ENCODE data around the gene PSPH.

GRCh38 chr7:56028942-56029630 is 22.2 kb downstream of the PSPH start:
- TF ChIP-seq CTCF (IDR thresholded peaks at IDR 0.05; ENCODE audit: low read depth, low read length, missing input control) (no peak), RAD21 (IDR thresholded peaks at IDR 0.05) (no peak), GABPA (IDR thresholded peaks at IDR 0.05 in 1 of 2, conservative IDR thresholded peaks at IDR 0.05 in 1 of 2) (no peak), JUND (IDR thresholded peaks at IDR 0.05) (peak in 1 of 2 donors; percentile 4), SP1 (IDR thresholded peaks at IDR 0.05) (peak; percentile 76), YY1 (IDR thresholded peaks at IDR 0.05) (peak; percentile 35), HNF4A (conservative IDR thresholded peaks at IDR 0.05) (peak; percentile 81 to 91), MAX (IDR thresholded peaks at IDR 0.05) (no peak), RXRA (IDR thresholded peaks at IDR 0.05) (peak in 1 of 2 donors; percentile 22)
- TF ChIP-seq, protein P1, sequence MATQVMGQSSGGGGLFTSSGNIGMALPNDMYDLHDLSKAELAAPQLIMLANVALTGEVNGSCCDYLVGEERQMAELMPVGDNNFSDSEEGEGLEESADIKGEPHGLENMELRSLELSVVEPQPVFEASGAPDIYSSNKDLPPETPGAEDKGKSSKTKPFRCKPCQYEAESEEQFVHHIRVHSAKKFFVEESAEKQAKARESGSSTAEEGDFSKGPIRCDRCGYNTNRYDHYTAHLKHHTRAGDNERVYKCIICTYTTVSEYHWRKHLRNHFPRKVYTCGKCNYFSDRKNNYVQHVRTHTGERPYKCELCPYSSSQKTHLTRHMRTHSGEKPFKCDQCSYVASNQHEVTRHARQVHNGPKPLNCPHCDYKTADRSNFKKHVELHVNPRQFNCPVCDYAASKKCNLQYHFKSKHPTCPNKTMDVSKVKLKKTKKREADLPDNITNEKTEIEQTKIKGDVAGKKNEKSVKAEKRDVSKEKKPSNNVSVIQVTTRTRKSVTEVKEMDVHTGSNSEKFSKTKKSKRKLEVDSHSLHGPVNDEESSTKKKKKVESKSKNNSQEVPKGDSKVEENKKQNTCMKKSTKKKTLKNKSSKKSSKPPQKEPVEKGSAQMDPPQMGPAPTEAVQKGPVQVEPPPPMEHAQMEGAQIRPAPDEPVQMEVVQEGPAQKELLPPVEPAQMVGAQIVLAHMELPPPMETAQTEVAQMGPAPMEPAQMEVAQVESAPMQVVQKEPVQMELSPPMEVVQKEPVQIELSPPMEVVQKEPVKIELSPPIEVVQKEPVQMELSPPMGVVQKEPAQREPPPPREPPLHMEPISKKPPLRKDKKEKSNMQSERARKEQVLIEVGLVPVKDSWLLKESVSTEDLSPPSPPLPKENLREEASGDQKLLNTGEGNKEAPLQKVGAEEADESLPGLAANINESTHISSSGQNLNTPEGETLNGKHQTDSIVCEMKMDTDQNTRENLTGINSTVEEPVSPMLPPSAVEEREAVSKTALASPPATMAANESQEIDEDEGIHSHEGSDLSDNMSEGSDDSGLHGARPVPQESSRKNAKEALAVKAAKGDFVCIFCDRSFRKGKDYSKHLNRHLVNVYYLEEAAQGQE (IDR thresholded peaks at IDR 0.05): no peak

Data from liver (tissue), 3 donors.